Thyroid gland (tissue), 4 donors: ENCODE results near the gene GOLGA7B.

ENCODE experiments used
- POLR2A ChIP-seq, 2 donors: fragments of 450-650 bp; IDR thresholded peaks; one replicate each; pipeline ENCODE4 v1.6.1; 2017; ENCODE audit warnings: antibody characterized with exemption in 2 of 2, mild to moderate bottlenecking in 2 of 2, moderate library complexity in 1 of 2
- TF ChIP-seq, protein P1 (sequence below), 6 experiments: fragments of 200-600 bp in 3 of 6; fragments of 450-650 bp in 3 of 6; sonication (generic) in 3 of 6; IDR thresholded peaks; one replicate each; pipeline ENCODE4 v1.5.1; 2016 to 2019; ENCODE audit warnings: antibody characterized with exemption in 6 of 6, mild to moderate bottlenecking in 2 of 6, inconsistent platforms in 1 of 6, moderate library complexity in 1 of 6

DNA sequence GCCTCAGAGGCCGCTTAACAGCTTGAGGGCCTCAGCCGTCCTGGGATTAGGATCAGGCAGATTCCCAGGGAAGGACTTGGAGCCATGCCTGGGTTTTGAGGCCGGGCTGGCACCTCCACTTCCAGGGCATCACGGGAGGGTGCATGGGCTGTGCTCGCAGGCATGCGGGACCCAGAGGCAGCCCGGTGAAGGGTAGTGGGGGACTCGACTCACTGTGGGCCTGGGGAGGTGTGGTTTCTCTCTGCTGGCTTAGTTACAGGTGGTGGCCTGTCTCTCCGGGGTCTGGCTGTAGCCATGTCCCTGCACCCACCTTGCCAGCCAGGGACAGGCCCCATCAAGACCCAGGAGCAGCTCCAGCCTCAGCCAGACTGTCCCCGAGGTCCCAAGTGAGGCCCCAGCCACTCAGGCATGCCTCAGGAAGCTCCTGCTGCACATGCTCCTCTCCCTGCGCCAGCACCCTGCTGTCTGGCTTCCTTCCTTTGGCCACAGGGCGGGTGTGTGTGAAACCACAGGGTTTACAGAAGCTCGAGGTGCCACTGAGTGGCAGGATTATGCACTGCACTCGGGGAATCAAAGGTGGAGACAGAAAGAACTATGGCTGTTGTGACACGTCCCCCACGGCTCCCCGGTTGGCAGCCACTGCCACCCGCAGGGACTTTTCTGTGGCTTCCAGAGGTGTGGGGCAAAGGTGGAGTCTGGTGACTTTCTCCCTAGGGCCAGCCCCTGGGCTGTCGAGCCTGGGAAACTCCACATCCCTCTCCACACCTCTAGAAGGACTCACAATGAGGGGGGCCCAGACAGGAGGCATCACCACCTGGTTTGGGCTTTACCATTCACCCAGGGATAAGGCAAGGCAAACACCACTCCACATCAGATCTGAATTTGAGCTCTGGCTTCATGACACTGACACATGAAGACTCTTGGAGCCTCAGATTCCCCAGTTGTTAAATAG lies 19.7 kb downstream of the GOLGA7B start:
- TF ChIP-seq, protein P1, sequence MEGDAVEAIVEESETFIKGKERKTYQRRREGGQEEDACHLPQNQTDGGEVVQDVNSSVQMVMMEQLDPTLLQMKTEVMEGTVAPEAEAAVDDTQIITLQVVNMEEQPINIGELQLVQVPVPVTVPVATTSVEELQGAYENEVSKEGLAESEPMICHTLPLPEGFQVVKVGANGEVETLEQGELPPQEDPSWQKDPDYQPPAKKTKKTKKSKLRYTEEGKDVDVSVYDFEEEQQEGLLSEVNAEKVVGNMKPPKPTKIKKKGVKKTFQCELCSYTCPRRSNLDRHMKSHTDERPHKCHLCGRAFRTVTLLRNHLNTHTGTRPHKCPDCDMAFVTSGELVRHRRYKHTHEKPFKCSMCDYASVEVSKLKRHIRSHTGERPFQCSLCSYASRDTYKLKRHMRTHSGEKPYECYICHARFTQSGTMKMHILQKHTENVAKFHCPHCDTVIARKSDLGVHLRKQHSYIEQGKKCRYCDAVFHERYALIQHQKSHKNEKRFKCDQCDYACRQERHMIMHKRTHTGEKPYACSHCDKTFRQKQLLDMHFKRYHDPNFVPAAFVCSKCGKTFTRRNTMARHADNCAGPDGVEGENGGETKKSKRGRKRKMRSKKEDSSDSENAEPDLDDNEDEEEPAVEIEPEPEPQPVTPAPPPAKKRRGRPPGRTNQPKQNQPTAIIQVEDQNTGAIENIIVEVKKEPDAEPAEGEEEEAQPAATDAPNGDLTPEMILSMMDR (IDR thresholded peaks at IDR 0.05), result peak; percentile 51 to 99 (median 92)
- TF ChIP-seq POLR2A (IDR thresholded peaks at IDR 0.05), result no peak
